ENCODE measurements around the gene SPATC1L.

SPATC1L gene

DNA sequence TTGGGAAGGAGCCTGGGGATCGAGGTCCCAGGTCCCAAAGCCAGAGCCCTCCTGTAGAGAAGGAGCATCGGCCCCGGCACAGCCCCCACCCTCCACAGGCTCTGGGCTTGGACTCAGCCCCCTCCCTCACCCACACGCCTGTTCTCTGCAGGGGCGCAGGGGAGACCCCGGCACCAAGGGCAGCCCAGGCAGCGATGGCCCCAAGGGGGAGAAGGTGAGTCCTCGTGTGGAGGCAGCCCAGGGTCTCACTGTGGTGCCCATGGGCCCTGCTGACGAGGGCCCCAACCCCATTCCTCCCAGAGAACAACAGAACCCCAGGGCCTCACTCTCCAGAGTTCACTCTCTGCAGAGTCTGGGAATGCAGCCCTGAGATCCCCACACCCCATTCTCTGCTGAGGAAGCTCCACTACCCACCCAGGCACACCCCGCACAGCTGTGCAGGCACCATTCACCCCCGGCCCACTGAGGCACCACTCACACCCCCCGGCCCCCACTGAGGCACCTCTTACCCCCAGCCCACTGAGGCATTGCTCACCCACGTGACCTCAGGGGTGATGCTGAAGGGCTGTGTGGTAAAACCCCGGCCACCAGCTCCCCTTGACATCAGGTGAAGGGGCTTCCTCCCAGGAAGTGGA lies 64.5 kb downstream of the SPATC1L start:
- Histone ChIP-seq H3K4me3 (ENCODE audit: low read length) (no peak overlapping the region), H3K27ac (ENCODE audit: low read depth, low read length) (peak overlapping the region; percentile 51), H3K36me3 (ENCODE audit: control insufficient read depth, insufficient read depth, low read length) (peaks cover 54% of the 10 kb centered on the region)

DNA sequence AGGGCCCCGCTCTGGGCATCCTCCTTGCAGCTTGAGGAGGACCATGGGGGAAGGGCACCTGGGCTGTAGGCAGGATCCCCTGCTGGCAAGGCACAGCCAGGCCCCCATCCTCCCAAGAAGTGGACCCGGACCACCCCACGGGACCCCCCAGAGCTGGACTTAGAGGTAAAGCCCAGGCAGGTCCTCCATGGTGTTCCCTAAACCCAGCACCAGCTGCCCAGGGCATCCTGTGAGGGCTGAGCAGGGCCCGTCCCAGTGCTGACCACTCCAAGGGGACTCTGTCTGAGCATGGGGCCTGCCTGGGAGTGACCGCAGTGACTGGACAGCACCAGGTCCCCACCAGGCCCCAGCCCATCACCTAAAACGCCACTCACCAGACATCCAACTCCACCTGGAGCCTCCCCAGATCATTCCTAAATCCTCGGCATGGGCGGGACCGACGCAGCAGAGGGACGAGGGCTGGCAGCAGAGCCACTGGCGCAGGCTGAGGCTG lies 65.1 kb downstream of the SPATC1L start:
- Histone ChIP-seq H3K27ac (ENCODE audit: low read depth, low read length) (peak overlapping the region; percentile 51), H3K4me1 (ENCODE audit: control insufficient read depth, insufficient read depth, low read length) (no peaks in the 10 kb centered on the region), H3K36me3 (ENCODE audit: control insufficient read depth, insufficient read depth, low read length) (peaks cover 55% of the 10 kb centered on the region), H3K9ac (ENCODE audit: low read length) (no peak overlapping the region), H3K4me3 (ENCODE audit: low read length) (no peak overlapping the region), H3K27me3 (ENCODE audit: control insufficient read depth, insufficient read depth, low read length) (no peaks in the 10 kb centered on the region)

More for the DNA sequence above, 64.5 kb downstream of the SPATC1L start:
- Histone ChIP-seq H3K4me1 (ENCODE audit: control insufficient read depth, insufficient read depth, low read length) (no peaks in the 10 kb centered on the region), H3K27me3 (ENCODE audit: control insufficient read depth, insufficient read depth, low read length) (no peaks in the 10 kb centered on the region), H3K9ac (ENCODE audit: low read length) (no peak overlapping the region)

DNA sequence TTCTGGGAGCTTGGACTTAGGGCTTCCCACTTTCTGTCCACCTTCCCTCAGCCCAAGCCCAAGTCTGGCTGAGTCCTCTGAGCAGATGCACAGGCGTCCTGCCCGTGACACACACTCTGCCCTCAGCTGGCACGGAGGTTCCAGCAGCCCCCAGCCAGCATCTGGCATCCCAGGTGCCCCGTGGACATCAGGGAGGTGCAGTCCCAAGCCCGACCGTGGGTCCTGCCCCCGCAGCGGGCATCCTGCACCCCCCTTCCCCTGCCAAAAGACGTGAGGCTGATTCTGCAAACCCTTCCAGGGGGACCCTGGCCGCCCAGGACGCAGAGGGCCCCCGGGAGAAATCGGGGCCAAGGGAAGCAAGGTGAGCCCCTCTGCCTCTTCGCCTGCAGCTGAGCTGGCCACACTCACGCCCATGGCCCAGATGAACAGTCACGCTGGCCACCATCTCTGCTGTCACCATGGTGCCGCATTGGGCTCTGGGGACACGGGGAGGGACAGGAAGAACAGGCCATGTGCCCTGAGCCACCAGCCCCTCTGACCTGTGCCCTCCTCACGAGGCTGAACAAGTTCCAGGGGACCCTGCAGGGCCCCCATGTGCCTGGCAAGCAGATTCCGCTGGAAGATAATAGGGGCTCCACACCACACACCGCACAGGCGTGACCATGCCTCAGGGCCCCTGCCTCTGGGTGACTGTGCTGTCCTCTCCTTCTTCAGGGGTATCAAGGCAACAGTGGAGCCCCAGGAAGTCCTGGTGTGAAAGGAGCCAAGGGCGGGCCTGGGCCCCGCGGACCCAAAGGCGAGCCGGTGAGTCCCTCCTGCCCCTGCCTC lies 65.7 kb downstream of the SPATC1L start:
- Histone ChIP-seq H3K4me1 (ENCODE audit: control insufficient read depth, insufficient read depth, low read length) (no peaks in the 10 kb centered on the region), H3K27me3 (ENCODE audit: control insufficient read depth, insufficient read depth, low read length) (no peaks in the 10 kb centered on the region), H3K4me3 (ENCODE audit: low read length) (no peak overlapping the region), H3K27ac (ENCODE audit: low read depth, low read length) (peak overlapping the region; percentile 51), H3K9ac (ENCODE audit: low read length) (no peak overlapping the region), H3K36me3 (ENCODE audit: control insufficient read depth, insufficient read depth, low read length) (peaks cover 54% of the 10 kb centered on the region)

DNA sequence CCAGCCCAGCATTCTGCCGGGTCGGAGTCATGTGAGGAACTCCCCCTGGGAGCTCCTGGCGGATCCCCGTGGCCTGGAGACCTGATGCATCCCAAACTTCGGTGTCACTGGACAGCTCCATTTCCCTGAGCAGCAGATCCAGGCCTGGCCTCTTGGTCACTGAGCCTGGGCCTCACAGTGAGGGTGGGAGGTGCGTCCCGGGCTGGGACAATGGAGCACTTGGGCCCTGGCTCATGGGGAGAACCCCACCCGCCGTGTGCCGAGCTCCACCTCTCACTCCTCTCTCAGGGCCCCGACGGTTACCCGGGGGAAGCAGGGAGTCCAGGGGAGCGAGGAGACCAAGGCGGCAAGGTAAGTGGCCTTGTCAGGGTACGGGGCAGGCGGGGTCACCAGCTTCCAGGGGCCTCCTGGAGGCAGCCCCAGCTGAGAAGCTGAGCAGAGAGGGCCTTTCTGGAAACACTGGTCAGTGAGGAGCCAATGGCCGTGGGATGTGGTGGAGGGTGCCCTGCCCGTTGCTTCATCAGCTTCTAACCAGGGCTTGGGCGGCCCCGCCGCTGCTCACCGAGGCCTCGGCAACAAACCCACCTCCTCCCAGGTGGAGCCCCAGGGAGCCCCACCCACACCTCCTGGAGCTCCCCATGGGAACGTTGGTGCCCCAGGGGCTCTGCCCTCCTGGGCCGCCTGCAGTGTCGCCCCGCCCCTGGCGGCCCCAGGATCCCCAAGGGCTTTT lies 66.5 kb downstream of the SPATC1L start:
- no peaks in the 10 kb centered on the region for H3K27me3 ChIP-seq (ENCODE audit: control insufficient read depth, insufficient read depth, low read length)
- no peaks in the 10 kb centered on the region for H3K4me1 ChIP-seq (ENCODE audit: control insufficient read depth, insufficient read depth, low read length)
- H3K36me3 ChIP-seq (ENCODE audit: control insufficient read depth, insufficient read depth, low read length): peaks cover 56% of the 10 kb centered on the region
- no peak overlapping the region for H3K9ac ChIP-seq (ENCODE audit: low read length)
- H3K4me3 ChIP-seq (ENCODE audit: low read length): no peak overlapping the region
- H3K27ac ChIP-seq (ENCODE audit: low read depth, low read length): no peak overlapping the region

DNA sequence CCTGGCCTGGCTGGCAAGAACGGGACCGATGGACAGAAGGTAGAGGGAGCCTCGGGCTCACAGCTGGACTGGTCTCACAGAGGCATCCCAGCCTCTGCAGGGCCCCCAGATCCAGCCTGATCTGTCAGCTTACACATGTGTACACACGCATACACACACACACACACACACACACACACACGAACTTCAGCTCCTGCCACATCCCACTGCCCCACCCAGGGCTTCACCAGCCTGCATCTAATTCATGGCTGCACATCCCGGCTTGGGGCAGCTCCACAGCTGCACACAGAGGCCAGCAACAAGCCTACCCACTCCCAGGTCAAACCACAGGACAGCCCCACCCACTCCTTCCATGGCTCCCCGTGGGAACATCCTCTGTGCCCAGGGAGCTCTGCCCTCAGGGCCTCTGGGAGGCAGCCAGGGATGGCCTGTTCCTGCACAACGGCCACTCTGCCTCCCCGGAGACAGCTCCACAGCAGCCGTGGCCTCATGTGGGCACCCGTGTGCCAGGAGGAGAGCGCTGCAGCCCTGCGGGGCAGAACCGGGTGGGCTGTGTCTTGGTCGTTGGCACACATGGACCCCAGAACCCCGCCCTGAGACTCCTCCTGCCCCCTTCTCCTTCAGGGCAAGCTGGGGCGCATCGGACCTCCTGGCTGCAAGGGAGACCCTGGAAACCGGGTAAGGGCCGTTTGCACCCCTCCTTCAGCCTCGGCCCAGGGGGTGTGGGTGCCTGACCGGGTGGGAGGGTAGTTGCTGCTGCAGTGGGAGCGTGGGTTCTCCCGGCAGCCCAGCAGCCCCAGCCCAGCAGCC lies 67.3 kb downstream of the SPATC1L start:
- Histone ChIP-seq H3K4me3 (ENCODE audit: low read length) (no peak overlapping the region), H3K4me1 (ENCODE audit: control insufficient read depth, insufficient read depth, low read length) (no peaks in the 10 kb centered on the region), H3K27me3 (ENCODE audit: control insufficient read depth, insufficient read depth, low read length) (no peaks in the 10 kb centered on the region), H3K27ac (ENCODE audit: low read depth, low read length) (peak overlapping the region; percentile 51), H3K36me3 (ENCODE audit: control insufficient read depth, insufficient read depth, low read length) (peaks cover 56% of the 10 kb centered on the region), H3K9ac (ENCODE audit: low read length) (no peak overlapping the region)

DNA sequence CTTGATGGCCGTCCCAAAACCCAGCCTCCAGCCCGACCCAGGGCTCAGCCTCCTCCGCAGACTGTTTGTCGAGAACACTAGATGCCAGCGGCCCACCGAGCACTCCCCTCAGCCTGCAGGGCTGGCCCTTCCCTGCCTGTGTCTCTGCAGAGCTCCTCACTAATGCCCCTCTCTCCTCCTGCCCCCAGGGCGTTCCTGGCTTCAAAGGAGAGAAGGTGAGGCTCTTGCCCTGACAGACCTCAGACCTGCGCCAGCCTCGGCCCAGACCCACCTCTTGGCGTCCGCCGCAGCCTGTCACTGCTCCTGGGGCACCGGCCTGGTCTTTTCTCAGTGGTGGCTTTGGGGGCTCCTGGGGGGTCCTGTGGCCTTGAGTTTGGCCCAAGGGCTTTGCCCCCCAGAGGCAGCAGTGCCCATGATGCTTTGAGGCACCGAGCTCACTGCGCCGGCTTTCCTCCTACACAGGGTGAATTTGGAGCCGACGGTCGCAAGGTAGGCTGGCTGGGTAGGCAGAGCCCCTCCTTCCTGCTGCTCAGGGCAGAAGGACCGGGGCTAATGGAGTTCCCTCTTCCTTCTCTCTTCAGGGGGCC lies 68.0 kb downstream of the SPATC1L start:
- Histone ChIP-seq H3K27me3 (ENCODE audit: control insufficient read depth, insufficient read depth, low read length) (no peaks in the 10 kb centered on the region), H3K4me1 (ENCODE audit: control insufficient read depth, insufficient read depth, low read length) (no peaks in the 10 kb centered on the region), H3K27ac (ENCODE audit: low read depth, low read length) (peak overlapping the region; percentile 51), H3K9ac (ENCODE audit: low read length) (no peak overlapping the region), H3K36me3 (ENCODE audit: control insufficient read depth, insufficient read depth, low read length) (peaks cover 52% of the 10 kb centered on the region), H3K4me3 (ENCODE audit: low read length) (no peak overlapping the region)

DNA sequence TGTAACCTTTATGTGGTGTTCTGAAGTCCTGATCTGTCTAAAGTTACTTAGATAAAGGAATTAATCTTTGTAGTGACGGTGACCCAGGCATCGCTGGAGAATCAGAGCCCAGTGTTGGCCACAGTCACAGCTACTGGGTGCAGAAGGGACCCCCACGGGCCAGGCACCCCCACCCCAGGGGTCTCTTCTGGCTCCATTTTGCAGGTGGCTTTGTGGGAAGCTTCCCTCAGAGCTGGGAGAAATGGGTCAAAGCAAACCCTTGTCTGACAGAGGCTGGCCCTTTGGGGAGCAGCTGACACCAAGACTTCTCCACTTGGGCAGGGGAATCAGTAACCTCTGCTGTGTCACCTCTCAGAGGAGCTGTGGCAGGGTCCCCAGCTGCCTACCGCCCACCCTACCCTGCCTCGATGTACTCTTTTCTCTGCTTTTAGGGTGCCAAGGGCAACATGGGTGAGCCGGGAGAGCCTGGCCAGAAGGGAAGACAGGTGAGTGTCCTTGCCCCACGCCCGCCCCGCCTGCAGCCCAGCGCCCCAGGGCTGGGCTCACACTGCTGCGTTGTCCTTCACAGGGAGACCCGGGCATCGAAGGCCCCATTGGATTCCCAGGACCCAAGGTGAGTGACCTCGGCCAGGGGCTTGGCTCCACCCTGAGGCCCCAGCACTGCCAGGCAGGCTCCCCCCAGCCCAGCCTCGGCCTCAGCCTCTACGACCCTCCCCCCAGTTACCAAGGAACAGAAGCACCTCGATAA lies 68.6 kb downstream of the SPATC1L start:
- H3K36me3 ChIP-seq (ENCODE audit: control insufficient read depth, insufficient read depth, low read length): peaks cover 50% of the 10 kb centered on the region
- H3K4me1 ChIP-seq (ENCODE audit: control insufficient read depth, insufficient read depth, low read length): peaks cover 5% of the 10 kb centered on the region
- no peak overlapping the region for H3K4me3 ChIP-seq (ENCODE audit: low read length)
- no peak overlapping the region for H3K9ac ChIP-seq (ENCODE audit: low read length)
- peak overlapping the region; percentile 24 for H3K27ac ChIP-seq (ENCODE audit: low read depth, low read length)
- H3K27me3 ChIP-seq (ENCODE audit: control insufficient read depth, insufficient read depth, low read length): no peaks in the 10 kb centered on the region

DNA sequence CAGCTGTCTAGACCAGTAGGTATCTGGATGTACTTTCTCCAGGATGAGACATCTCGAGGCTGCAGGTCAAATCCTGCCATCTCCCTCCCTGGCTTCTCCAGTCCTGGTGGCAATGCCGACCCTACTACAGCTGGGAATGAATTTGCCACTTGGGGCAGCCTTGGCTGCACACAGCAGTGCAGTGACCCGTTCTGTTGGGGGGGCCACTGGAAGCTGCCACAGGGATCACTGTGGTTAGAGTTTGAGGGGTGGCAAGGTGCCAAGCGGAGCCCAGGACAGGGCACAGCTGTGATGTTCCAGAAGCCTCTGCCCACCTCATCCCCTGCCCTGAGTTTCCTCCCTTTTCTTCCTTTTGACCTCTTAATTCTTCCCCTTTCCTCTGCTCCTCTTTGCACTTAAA lies 69.3 kb downstream of the SPATC1L start:
- Histone ChIP-seq H3K27ac (ENCODE audit: low read depth, low read length) (no peak overlapping the region), H3K4me1 (ENCODE audit: control insufficient read depth, insufficient read depth, low read length) (peaks cover 8% of the 10 kb centered on the region), H3K9ac (ENCODE audit: low read length) (no peak overlapping the region), H3K36me3 (ENCODE audit: control insufficient read depth, insufficient read depth, low read length) (peaks cover 47% of the 10 kb centered on the region), H3K4me3 (ENCODE audit: low read length) (no peak overlapping the region), H3K27me3 (ENCODE audit: control insufficient read depth, insufficient read depth, low read length) (no peaks in the 10 kb centered on the region)

DNA sequence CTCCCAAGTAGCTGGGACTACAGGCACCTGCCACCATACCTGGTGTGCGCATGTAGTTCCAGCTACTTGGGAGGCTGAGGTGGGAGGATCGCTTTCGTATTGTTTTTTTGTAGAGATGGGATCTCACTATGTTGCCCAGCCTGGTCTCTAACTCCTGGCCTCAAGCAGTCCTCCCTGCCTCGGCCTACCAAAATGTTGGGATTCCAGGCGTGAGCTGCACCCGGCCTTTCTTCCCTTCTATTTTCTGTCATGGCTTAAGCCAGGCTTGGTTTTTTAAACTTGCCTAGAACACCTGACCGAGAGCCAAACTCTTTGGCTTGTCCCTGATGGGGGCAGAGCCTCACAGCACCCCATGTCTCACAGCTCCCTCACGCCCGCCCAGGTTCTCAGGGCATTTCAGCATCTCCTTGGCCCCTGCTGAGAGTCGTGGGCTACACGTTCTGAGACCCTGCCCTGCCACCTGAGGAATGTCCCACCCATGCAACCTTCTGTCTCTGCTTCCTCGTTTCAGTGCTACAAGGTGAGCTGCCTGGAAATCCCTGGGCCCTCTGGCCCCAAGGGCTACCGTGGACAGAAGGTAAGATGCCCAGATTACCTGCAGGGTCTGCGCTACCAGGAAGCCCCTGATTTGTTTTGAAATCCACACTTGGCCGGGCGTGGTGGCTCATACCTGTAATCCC lies 70.6 kb downstream of the SPATC1L start:
- H3K9ac ChIP-seq (ENCODE audit: low read length): no peak overlapping the region
- no peak overlapping the region for H3K4me3 ChIP-seq (ENCODE audit: low read length)
- peaks cover 20% of the 10 kb centered on the region for H3K4me1 ChIP-seq (ENCODE audit: control insufficient read depth, insufficient read depth, low read length)
- peaks cover 39% of the 10 kb centered on the region for H3K36me3 ChIP-seq (ENCODE audit: control insufficient read depth, insufficient read depth, low read length)
- no peak overlapping the region for H3K27ac ChIP-seq (ENCODE audit: low read depth, low read length)
- no peaks in the 10 kb centered on the region for H3K27me3 ChIP-seq (ENCODE audit: control insufficient read depth, insufficient read depth, low read length)

DNA sequence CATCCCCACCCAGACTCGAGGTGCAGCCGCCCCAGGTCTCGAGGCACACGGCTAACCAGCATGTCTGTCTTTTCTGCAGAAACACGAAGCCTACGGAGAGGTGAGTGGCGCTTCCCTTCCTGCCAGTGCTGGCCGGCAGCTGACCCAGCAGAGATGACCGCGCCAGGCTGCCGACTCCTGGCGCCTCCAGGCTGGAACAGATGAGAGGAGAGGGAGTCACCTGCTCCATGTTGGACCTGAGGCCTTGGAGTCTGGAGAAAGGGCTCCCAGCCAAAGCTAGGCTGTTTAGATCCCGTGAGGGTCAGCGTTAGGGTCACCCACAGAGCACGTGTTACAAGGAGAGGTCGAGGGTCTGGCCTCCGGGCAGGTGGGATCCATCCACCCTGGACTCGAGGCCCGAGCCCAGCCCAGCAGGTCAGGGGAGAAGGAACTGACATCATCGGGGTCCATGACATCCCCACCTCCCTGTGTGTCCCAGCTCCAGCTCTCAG lies 71.5 kb downstream of the SPATC1L start:
- Histone ChIP-seq H3K4me3 (ENCODE audit: low read length) (no peak overlapping the region), H3K4me1 (ENCODE audit: control insufficient read depth, insufficient read depth, low read length) (peaks cover 20% of the 10 kb centered on the region), H3K9ac (ENCODE audit: low read length) (no peak overlapping the region), H3K27ac (ENCODE audit: low read depth, low read length) (no peak overlapping the region), H3K36me3 (ENCODE audit: control insufficient read depth, insufficient read depth, low read length) (peaks cover 38% of the 10 kb centered on the region), H3K27me3 (ENCODE audit: control insufficient read depth, insufficient read depth, low read length) (no peaks in the 10 kb centered on the region)

All from rectal smooth muscle tissue (tissue), 1 donor.